ENCODE results near the gene SLIT2. TPM values are rescaled to one million over a fixed set of nuclear protein-coding genes. Genes with fewer than 3 reads are reported as not detected.

SLIT2 gene
- total RNA-seq, 2 experiments from 2014 or later = not detected

GRCh38 chr4:20255823-20256222 is 4.1 kb downstream of the SLIT2 start:
- intact Hi-C loops (cut with micrococcal nuclease; ENCODE audit: unreplicated experiment) = no loop called here
- POLR2A ChIA-PET = interaction anchor here (0.6 kb wide), 1 partner anchor 103 kb away, joined by 3 read pairs; no protein-coding TSS in a partner anchor
- Histone ChIP-seq H3K27ac (ENCODE audit: low read depth, low read length, poor library complexity, severe bottlenecking) (no peak overlapping the region), H3K4me2 (ENCODE audit: low read length) (no peak overlapping the region), H4K20me1 (ENCODE audit: insufficient read depth, low read length) (no peaks in the 10 kb centered on the region), H3K4me3 (ENCODE audit: low read depth, low read length, poor library complexity, severe bottlenecking) (no peak overlapping the region), H3K9me2 (ENCODE audit: insufficient read depth, low read length) (no peaks in the 10 kb centered on the region), H3K36me3 (ENCODE audit: insufficient read depth, low read length) (no peaks in the 10 kb centered on the region), H3K4me1 (ENCODE audit: insufficient read depth, low read length, poor library complexity, severe bottlenecking) (no peaks in the 10 kb centered on the region), H3K79me2 (ENCODE audit: insufficient read depth, low read depth, low read length) (no peaks in the 10 kb centered on the region), H3K9me3 (ENCODE audit: low read length) (no peaks in the 10 kb centered on the region), H2AFZ (ENCODE audit: low read length) (no peak overlapping the region)
- no TSS peak for BruUV-seq (replicated peaks)
- CTCF ChIA-PET (ENCODE audit: unreplicated experiment) = no interaction called here
- no peak for DNase-seq (ENCODE audit: low spot score)
- no peak for TF ChIP-seq EZH2phosphoT487 (IDR thresholded peaks at IDR 0.05; ENCODE audit: borderline replicate concordance, low read depth, low read length)
- no peak for TF ChIP-seq CTCF (conservative IDR thresholded peaks at IDR 0.05; ENCODE audit: low read length)

GRCh38 chr4:20256381-20256881 is 4.7 kb downstream of the SLIT2 start:
- H4K20me1 ChIP-seq (ENCODE audit: insufficient read depth, low read length) = no peaks in the 10 kb centered on the region
- no peaks in the 10 kb centered on the region for H3K79me2 ChIP-seq (ENCODE audit: insufficient read depth, low read depth, low read length)
- H3K4me3 ChIP-seq (ENCODE audit: low read depth, low read length, poor library complexity, severe bottlenecking) = no peak overlapping the region
- H2AFZ ChIP-seq (ENCODE audit: low read length) = no peak overlapping the region
- no peak for DNase-seq (ENCODE audit: low spot score)
- no TSS peak for BruUV-seq (replicated peaks)
- no peaks in the 10 kb centered on the region for H3K4me1 ChIP-seq (ENCODE audit: insufficient read depth, low read length, poor library complexity, severe bottlenecking)
- POLR2A ChIA-PET = interaction anchor here (0.6 kb wide), 1 partner anchor 104 kb away, joined by 3 read pairs; no protein-coding TSS in a partner anchor
- no peaks in the 10 kb centered on the region for H3K9me3 ChIP-seq (ENCODE audit: low read length)
- H3K36me3 ChIP-seq (ENCODE audit: insufficient read depth, low read length) = no peaks in the 10 kb centered on the region
- TF ChIP-seq EZH2phosphoT487 (IDR thresholded peaks at IDR 0.05; ENCODE audit: borderline replicate concordance, low read depth, low read length) = no peak
- no peak for TF ChIP-seq CTCF (conservative IDR thresholded peaks at IDR 0.05; ENCODE audit: low read length)
- no peak overlapping the region for H3K4me2 ChIP-seq (ENCODE audit: low read length)
- CTCF ChIA-PET (ENCODE audit: unreplicated experiment) = no interaction called here
- H3K9me2 ChIP-seq (ENCODE audit: insufficient read depth, low read length) = no peaks in the 10 kb centered on the region
- intact Hi-C loops (cut with micrococcal nuclease; ENCODE audit: unreplicated experiment) = no loop called here
- no peak overlapping the region for H3K27ac ChIP-seq (ENCODE audit: low read depth, low read length, poor library complexity, severe bottlenecking)

DNA sequence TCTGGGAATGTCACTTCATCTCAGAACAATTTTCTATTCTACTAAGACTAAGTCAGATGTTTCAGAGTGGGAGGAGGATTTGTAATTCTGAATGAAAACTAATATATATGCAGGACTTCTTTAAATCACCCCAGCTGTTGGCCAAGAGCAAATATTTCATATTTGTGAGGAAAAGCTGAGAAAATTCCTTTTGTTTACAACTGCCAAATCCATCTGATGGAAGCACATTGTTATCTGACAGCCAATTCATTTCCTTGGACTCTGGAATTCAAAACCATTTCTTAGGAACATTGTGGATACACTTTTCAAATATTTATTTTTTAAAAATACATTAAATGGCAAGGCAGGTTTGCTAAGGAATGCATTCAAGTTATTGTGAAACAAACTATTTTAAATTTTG is 8.0 kb downstream of the SLIT2 start:
- BruUV-seq (replicated peaks) = no TSS peak
- intact Hi-C loops (cut with micrococcal nuclease; ENCODE audit: unreplicated experiment) = no loop called here
- no peak overlapping the region for H3K27ac ChIP-seq (ENCODE audit: low read depth, low read length, poor library complexity, severe bottlenecking)
- no peaks in the 10 kb centered on the region for H3K79me2 ChIP-seq (ENCODE audit: insufficient read depth, low read depth, low read length)
- no peaks in the 10 kb centered on the region for H3K4me1 ChIP-seq (ENCODE audit: insufficient read depth, low read length, poor library complexity, severe bottlenecking)
- H3K9me3 ChIP-seq (ENCODE audit: low read length) = no peaks in the 10 kb centered on the region
- CTCF ChIA-PET (ENCODE audit: unreplicated experiment) = no interaction called here
- no peak overlapping the region for H2AFZ ChIP-seq (ENCODE audit: low read length)
- H3K9me2 ChIP-seq (ENCODE audit: insufficient read depth, low read length) = no peaks in the 10 kb centered on the region
- POLR2A ChIA-PET = no interaction called here
- no peaks in the 10 kb centered on the region for H3K36me3 ChIP-seq (ENCODE audit: insufficient read depth, low read length)
- H3K4me3 ChIP-seq (ENCODE audit: low read depth, low read length, poor library complexity, severe bottlenecking) = no peak overlapping the region
- no peak overlapping the region for H3K4me2 ChIP-seq (ENCODE audit: low read length)
- no peaks in the 10 kb centered on the region for H4K20me1 ChIP-seq (ENCODE audit: insufficient read depth, low read length)
- DNase-seq (ENCODE audit: low spot score) = no peak
- TF ChIP-seq CTCF (conservative IDR thresholded peaks at IDR 0.05; ENCODE audit: low read length) (no peak), EZH2phosphoT487 (IDR thresholded peaks at IDR 0.05; ENCODE audit: borderline replicate concordance, low read depth, low read length) (no peak)
